KOPT-K1 (cell line): ENCODE data around the gene RAB40A.
"Not testable (repeated sequence)": the region's sequence is repeated elsewhere in the genome, so short reads cannot be mapped to it uniquely, and the experiment has no call there.

ENCODE experiments used
- H3K27ac ChIP-seq: fragments of 200-600 bp; sonication (generic); 2 replicates; pipeline ENCODE4 v1.5.1; 2016; ENCODE audit warnings: antibody characterized with exemption, mild to moderate bottlenecking, low read depth, low read length; ENCODE audit not compliant: poor library complexity, severe bottlenecking
- H3K36me3 ChIP-seq: fragments of 200-600 bp; sonication (generic); 2 replicates; pipeline ENCODE4 v1.5.1; 2017; ENCODE audit warnings: antibody characterized with exemption, mild to moderate bottlenecking, low read length, moderate library complexity; ENCODE audit not compliant: insufficient read depth
- H3K9me3 ChIP-seq: fragments of 200-600 bp; sonication (generic); 2 replicates; pipeline ENCODE4 v1.5.1; 2017; ENCODE audit warnings: antibody characterized with exemption, low read length, mild to moderate bottlenecking; ENCODE audit not compliant: insufficient read depth, poor library complexity, severe bottlenecking

Gene RAB40A

DNA sequence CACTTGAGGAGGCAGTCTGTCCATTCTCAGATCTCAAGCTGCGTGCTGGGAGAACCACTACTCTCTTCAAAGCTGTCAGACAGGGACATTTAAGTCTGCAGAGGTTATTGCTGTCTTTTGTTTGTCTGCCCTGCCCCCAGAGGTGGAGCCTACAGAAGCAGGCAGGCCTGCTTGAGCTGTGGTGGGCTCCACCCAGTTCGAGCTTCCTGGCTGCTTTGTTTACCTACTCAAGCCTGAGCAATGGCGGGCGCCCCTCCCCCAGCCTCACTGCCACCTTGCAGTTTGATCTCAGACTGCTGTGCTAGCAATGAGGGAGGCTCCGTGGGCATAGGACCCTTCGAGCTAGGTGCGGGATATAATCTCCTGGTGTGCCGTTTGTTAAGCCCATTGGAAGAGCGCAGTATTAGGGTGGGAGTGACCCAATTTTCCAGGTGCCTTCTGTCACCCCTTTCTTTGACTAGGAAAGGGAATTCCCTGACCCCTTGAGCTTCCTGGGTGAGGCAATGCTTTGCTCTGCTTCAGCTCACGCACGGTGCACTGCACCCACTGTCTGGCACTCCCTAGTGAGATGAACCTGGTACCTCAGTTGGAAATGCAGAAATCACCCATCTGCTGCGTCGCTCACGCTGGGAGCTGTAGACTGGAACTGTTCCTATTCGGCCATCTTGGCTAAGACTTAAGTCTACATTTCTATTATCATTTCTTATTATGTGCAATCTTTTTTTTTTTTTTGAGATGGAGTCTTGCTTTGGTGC lies 59.1 kb downstream of the RAB40A start:
- not testable (repeated sequence) for H3K9me3 ChIP-seq, H3K36me3 ChIP-seq, H3K27ac ChIP-seq

GRCh38 chrX:103453655-103454054 lies 65.6 kb downstream of the RAB40A start:
- H3K36me3 ChIP-seq, result no peaks in the 10 kb centered on the region
- H3K27ac ChIP-seq, result no peak overlapping the region
- no peaks in the 10 kb centered on the region for H3K9me3 ChIP-seq
